NCI-H526 treated with DMSO at 0.1 percent for 48 hours (cell line): Measurements from ENCODE around the gene MFSD2B.

Source experiments
- DNase-seq: peaks from one replicate; lab custom pipeline; 2025; lab: John Stamatoyannopoulos, UW

Gene MFSD2B

GRCh38 chr2:24050041-24050979, 40.4 kb downstream of the MFSD2B start:
- no peak for DNase-seq

GRCh38 chr2:24051833-24052232, 41.9 kb downstream of the MFSD2B start:
- DNase-seq, result no peak

- no peak for DNase-seq
These were observed 43.1 kb downstream of the MFSD2B start for GRCh38 chr2:24052951-24053350.

DNA sequence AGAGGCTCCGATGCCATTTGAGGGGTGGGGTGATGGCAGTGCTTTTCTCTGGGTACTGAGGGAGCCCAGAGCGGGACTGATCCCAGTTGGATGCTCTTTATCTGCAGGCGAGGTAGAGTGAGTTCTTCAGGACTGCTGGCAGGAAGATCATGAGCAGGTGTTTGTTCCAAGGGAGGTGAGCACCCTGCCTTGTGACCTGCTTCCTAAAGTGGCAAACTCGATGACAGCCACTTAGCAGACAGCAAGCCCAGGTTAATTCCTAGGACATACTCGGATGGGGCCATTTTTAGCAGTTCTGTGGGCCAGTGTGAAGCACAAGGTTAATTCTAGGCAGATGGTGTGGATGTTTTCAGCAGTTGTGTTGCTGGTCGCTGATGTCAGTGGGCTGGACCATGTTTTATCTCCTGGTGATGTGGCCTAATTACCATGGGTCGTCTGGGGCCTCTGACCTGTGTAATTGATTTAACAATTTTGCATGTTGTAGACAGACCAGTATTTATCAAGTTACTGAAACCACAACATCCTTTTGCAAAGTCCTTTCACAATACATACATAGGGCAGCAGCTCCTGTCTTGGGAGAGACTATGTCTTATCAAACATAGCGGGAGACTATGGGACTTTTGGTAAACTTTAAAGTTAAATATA, 44.6 kb downstream of the MFSD2B start:
- no peak for DNase-seq

GRCh38 chr2:24055750-24056149, 45.9 kb downstream of the MFSD2B start:
- DNase-seq, result no peak

GRCh38 chr2:24058564-24059271, 48.8 kb downstream of the MFSD2B start:
- DNase-seq, result no peak

- no peak for DNase-seq
These were observed 55.5 kb downstream of the MFSD2B start for GRCh38 chr2:24065341-24065740.

DNA sequence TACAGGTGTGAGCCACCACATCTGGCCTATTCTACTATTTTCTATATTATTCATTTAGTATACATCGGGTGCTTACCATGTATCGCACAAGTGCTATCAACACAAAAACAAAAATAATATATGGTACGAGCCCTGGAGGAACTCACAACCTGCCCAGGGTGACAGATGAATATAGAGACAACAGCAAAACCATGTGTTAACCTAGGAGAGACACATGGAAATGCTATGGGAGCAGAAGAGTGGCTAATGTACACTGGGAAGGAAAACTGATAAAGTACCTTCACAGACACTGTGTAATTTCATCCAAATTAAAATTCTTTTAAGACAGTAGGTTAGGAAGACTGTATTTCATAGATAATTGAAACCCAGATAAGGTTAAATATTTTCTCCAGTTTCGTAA, 62.4 kb downstream of the MFSD2B start:
- DNase-seq, result no peak

DNA sequence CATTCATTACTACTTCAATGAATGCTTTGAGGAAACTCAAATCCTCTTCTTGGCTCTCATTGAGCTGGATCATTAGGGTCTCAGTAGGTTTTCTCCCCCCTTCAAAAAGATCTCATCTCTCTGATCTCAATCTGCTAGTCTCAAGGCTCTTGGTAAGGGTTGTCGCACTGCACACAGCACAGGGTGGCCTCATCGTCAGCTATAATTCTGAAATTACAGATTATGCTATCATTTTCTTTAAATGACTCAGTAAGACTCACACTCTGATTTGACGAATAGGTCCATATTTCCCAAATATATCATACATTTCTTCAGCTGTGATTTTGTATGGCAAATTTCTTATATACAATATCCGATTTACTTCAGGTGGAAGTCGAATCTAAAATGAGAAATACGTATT, 63.9 kb downstream of the MFSD2B start:
- DNase-seq, result no peak

GRCh38 chr2:24075259-24075658, 65.4 kb downstream of the MFSD2B start:
- DNase-seq, result no peak
